Right atrium auricular region (tissue), 2 donors: Measurements from ENCODE around the gene PLXND1. TPM values are rescaled to one million over a fixed set of nuclear protein-coding genes. Genes with fewer than 3 reads are reported as not detected.

ENCODE experiments used
- DNase-seq: peaks from one replicate; pipeline ENCODE4 v3.0.0-alpha.2; 2019; ENCODE audit warnings: low spot score
- H3K27ac ChIP-seq, 2 donors: fragments of 200-600 bp; sonication (generic); 1 replicate in 1 of 2; 2 replicates in 1 of 2; pipeline ENCODE4 v1.5.1; 2016 to 2019
- H3K27me3 ChIP-seq, 2 donors: fragments of 200-600 bp; sonication (generic); one replicate each; pipeline versions ENCODE4 v1.5.1 to v1.6.0; 2017 to 2019
- H3K36me3 ChIP-seq: fragments of 200-600 bp; sonication (generic); one replicate; pipeline ENCODE4 v1.5.1; 2016
- H3K4me1 ChIP-seq, 2 donors: fragments of 200-600 bp; sonication (generic); one replicate each; pipeline versions ENCODE4 v1.5.1 to v1.6.0; 2017 to 2019
- H3K4me3 ChIP-seq, 2 donors: fragments of 200-600 bp; sonication (generic); 1 replicate in 1 of 2; 2 replicates in 1 of 2; pipeline ENCODE4 v1.5.1; 2017 to 2019; ENCODE audit warnings: mild to moderate bottlenecking in 1 of 2, moderate library complexity in 1 of 2
- H3K9me3 ChIP-seq, 2 donors: fragments of 200-600 bp; sonication (generic); one replicate each; pipeline ENCODE4 v1.5.1; 2019
- CTCF ChIP-seq, 2 donors: fragments of 200-600 bp; sonication (generic); IDR thresholded peaks; one replicate each; pipeline ENCODE4 v1.5.1; 2019; ENCODE audit warnings: antibody characterized with exemption in 2 of 2
- total RNA-seq, 2 donors: library from RNA; depleted of rRNA; stranded (reverse); fragments of >200 nt; gene quantifications; one replicate each; pipeline ENCODE4 v1.1.0, GENCODE V29; 2016

Gene PLXND1
- total RNA-seq, 2 donors from 2014 or later: 44.5 to 93.1 TPM

- Histone ChIP-seq H3K27me3 (no peaks in the 10 kb centered on the region), H3K4me1 (peaks cover 0 to 79% of the 10 kb centered on the region in 2 donors), H3K9me3 (no peaks in the 10 kb centered on the region), H3K36me3 (peaks cover 52% of the 10 kb centered on the region), H3K4me3 (no peak overlapping the region), H3K27ac (no peak overlapping the region)
- TF ChIP-seq CTCF (IDR thresholded peaks at IDR 0.05): no peak
- no peak for DNase-seq
Observed at GRCh38 chr3:129562803-129563202, 43.7 kb downstream of the PLXND1 start.

GRCh38 chr3:129561619-129562248, 44.7 kb downstream of the PLXND1 start:
- H3K27ac ChIP-seq: peak overlapping the region; percentile 77 to 81
- H3K4me3 ChIP-seq: no peak overlapping the region
- no peaks in the 10 kb centered on the region for H3K9me3 ChIP-seq
- peaks cover 49% of the 10 kb centered on the region for H3K36me3 ChIP-seq
- no peak for TF ChIP-seq CTCF (IDR thresholded peaks at IDR 0.05)
- no peaks in the 10 kb centered on the region for H3K27me3 ChIP-seq
- peaks cover 0 to 90% of the 10 kb centered on the region in 2 donors for H3K4me1 ChIP-seq
- no peak for DNase-seq

DNA sequence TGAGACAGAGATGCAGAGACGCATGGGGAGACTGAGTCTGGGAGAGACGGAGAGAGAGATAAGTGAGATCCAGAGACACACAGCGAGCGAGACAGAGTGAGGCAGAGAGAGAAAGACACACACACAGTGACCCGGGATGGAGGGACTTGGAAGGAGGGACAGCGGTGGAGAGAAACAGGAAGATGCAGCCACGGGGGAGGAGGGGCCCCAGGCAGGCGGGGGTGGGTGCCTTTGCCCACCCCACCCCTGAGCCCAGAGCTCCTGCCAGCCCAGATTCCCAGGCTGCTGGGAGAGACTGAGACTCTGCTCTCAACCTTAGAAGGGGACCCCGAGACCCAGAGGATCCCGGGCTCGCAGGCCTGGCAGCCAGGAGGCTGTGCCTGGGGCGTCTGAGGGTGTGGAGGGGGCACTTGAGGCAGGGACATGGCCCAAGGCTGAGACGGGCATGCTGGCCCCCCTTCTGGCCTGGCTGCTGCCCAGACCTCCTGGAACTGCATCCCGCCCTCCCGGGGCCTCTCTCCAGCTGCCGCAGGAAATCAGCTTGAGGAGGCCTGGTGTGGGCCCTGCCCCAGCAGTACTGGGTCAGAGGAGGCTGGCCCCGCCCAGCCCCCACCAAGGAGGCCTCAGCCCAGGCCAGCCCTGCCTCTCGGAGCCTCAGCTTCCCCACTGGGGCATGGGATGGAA, 45.4 kb downstream of the PLXND1 start:
- Histone ChIP-seq H3K27me3 (no peaks in the 10 kb centered on the region), H3K9me3 (no peaks in the 10 kb centered on the region), H3K4me1 (peaks cover 0 to 97% of the 10 kb centered on the region in 2 donors), H3K27ac (peak overlapping the region; percentile 77 to 81), H3K4me3 (no peak overlapping the region), H3K36me3 (peaks cover 49% of the 10 kb centered on the region)
- peak in 1 of 2 donors; percentile 15 for TF ChIP-seq CTCF (IDR thresholded peaks at IDR 0.05)
- peak; percentile 91 for DNase-seq

GRCh38 chr3:129560269-129560787, 46.1 kb downstream of the PLXND1 start:
- Histone ChIP-seq H3K27me3 (no peaks in the 10 kb centered on the region), H3K9me3 (no peaks in the 10 kb centered on the region), H3K27ac (peak overlapping the region; percentile 77 to 81), H3K4me1 (peaks cover 0 to 99% of the 10 kb centered on the region in 2 donors), H3K36me3 (peaks cover 49% of the 10 kb centered on the region), H3K4me3 (no peak overlapping the region)
- no peak for TF ChIP-seq CTCF (IDR thresholded peaks at IDR 0.05)
- DNase-seq: peak; percentile 74

- no peaks in the 10 kb centered on the region for H3K27me3 ChIP-seq
- TF ChIP-seq CTCF (IDR thresholded peaks at IDR 0.05): no peak
- H3K9me3 ChIP-seq: no peaks in the 10 kb centered on the region
- DNase-seq: no peak
- peaks cover 43% of the 10 kb centered on the region for H3K36me3 ChIP-seq
- peaks cover 0 to 99% of the 10 kb centered on the region in 2 donors for H3K4me1 ChIP-seq
- H3K27ac ChIP-seq: peak overlapping the region; percentile 77 to 81
- no peak overlapping the region for H3K4me3 ChIP-seq
Observed at GRCh38 chr3:129559565-129560079, 46.9 kb downstream of the PLXND1 start.
